IgD-negative memory B cell (primary cell): ENCODE results near the gene VPS52. TPM values are rescaled to one million over a fixed set of nuclear protein-coding genes. Genes with fewer than 3 reads are reported as not detected.

ENCODE experiments used
- H3K27ac Mint-ChIP-seq, 3 donors: one replicate each; pipeline ENCODE4 v1.8.0; 2020 to 2022; ENCODE audit warnings: mild to moderate bottlenecking in 3 of 3, mixed read lengths in 3 of 3, moderate library complexity in 1 of 3
- H3K27me3 Mint-ChIP-seq: one replicate; pipeline ENCODE4 v1.8.0; 2021; ENCODE audit warnings: mixed read lengths
- H3K36me3 Mint-ChIP-seq: one replicate; pipeline ENCODE4 v1.8.0; 2020; ENCODE audit warnings: mild to moderate bottlenecking, mixed read lengths
- H3K4me1 Mint-ChIP-seq, 3 donors: one replicate each; pipeline ENCODE4 v1.8.0; 2020 to 2022; ENCODE audit warnings: mixed read lengths in 3 of 3, mild to moderate bottlenecking in 1 of 3
- H3K4me3 Mint-ChIP-seq, 4 donors: one replicate each; pipeline ENCODE4 v1.8.0; 2020 to 2022; ENCODE audit warnings: mild to moderate bottlenecking in 4 of 4, mixed read lengths in 4 of 4, moderate library complexity in 3 of 4
- H3K9me3 Mint-ChIP-seq, 3 donors: one replicate each; pipeline ENCODE4 v1.8.0; 2020 to 2021; ENCODE audit warnings: mixed read lengths in 3 of 3, mild to moderate bottlenecking in 1 of 3
- polyA plus RNA-seq: library from polyadenylated mRNA; unstranded; fragments of 300-500 nt; fragmentation: Illumina TruSeq; gene quantifications from one replicate; pipeline ENCODE4 v1.2.3, GENCODE V29; 2021

The VPS52 gene
- polyA plus RNA-seq, 1 donor from 2014 or later: 18.4 TPM

DNA sequence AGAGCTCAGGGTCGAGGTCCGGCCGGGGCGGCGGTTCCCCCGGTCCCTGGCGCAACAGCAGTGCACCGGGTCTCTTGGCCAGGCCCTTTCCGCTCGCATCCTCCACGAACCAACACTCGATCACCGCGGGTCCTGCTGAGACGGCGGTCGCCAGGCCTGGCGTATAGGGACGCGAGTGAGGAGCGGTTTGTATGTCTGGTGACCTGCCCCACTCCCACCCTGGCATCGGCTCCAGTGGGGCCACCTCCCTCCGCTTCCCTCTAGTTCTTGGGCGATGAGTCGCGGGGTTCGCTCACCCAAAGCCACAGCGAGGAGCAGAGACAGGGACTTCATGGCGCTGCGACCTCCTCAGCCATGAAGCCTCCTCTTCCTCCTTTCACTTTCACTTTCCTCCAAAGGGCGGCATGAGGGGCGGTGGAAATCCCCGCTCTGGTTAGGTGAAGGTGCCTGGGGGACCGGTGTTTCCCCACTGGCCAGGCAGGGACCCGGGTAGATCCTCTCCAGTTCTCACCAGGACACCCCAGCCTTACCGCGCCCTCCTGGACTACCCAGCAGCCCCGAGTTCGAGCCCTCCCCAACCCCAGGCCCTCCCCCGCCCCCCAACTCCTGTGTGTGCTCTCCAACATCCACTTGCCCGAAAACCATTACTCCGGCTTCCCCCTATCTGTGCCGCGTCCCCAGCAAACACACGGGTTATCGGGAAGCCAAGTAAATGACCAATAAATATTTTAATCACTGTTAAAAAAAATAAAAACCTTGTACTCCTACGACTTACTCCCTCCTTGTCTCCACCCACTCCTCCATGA lies 42.2 kb upstream of the VPS52 start, which contains the start of gene TAPBP:
TSS of gene TAPBP (minus strand) at position 370 of the 806 bp plus-strand sequence. CDS start at position 333, 37 bp downstream.
- Mint-ChIP-seq H3K27ac (peak within 1 kb of the TSS; percentile 98 to 100 (median 99)), H3K27me3 (no peaks in the 10 kb centered on the region), H3K9me3 (no peaks in the 10 kb centered on the region), H3K4me1 (peaks cover 10 to 39% (median 33%) of the 10 kb centered on the region in 3 donors), H3K36me3 (peaks cover 5% of the 10 kb centered on the region), H3K4me3 (peak within 1 kb of the TSS; percentile 97 to 99 (median 98))

- H3K27me3 Mint-ChIP-seq: no peaks in the 10 kb centered on the region
- H3K36me3 Mint-ChIP-seq: peaks cover 6% of the 10 kb centered on the region
- H3K27ac Mint-ChIP-seq: peak overlapping the region; percentile 98 to 100 (median 99)
- peaks cover 17 to 43% (median 33%) of the 10 kb centered on the region in 3 donors for H3K4me1 Mint-ChIP-seq
- no peaks in the 10 kb centered on the region for H3K9me3 Mint-ChIP-seq
- H3K4me3 Mint-ChIP-seq: peak overlapping the region; percentile 97 to 99 (median 98)
Observed at GRCh38 chr6:33313105-33313708, 41.5 kb upstream of the VPS52 start.

DNA sequence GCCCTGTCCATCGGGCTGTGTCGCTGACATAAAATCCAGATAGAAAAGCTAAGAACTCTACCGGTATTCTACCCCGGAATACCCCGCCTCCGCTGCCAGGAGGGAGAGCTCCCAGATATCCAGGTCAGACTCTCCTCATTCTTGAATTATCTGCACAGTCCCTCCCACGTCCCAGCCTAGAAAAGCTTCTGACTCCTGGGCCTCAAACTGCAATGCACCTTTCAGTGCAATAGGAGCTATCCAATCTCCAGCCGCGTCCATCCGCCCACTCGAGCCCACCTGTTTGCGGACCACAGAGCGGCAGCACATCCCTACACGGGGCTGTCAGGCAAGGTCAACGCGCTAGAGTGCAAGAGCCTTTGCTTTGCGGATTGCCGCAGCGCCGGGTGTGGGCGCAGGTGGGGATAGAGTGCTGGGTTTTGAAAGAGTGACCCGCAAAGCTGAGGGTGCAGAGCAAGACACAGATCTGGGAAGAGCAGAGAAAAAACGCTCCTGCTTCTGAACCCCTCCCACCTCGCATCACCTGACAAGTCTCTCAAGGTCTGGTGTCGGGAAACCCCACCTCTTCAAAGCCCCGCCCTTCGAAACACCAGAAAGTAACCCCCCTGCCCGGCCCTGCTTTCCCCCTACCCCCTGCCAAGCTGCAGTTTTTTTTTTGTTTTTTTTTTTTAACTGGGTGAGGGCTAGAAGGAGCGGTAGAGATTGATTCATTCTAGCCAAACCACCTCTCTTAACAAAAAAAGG lies 40.9 kb upstream of the VPS52 start:
- no peaks in the 10 kb centered on the region for H3K9me3 Mint-ChIP-seq
- peak overlapping the region; percentile 98 to 100 (median 99) for H3K27ac Mint-ChIP-seq
- no peaks in the 10 kb centered on the region for H3K27me3 Mint-ChIP-seq
- H3K36me3 Mint-ChIP-seq: peaks cover 6% of the 10 kb centered on the region
- peak overlapping the region; percentile 97 to 99 (median 98) for H3K4me3 Mint-ChIP-seq
- peaks cover 12 to 41% (median 33%) of the 10 kb centered on the region in 3 donors for H3K4me1 Mint-ChIP-seq

DNA sequence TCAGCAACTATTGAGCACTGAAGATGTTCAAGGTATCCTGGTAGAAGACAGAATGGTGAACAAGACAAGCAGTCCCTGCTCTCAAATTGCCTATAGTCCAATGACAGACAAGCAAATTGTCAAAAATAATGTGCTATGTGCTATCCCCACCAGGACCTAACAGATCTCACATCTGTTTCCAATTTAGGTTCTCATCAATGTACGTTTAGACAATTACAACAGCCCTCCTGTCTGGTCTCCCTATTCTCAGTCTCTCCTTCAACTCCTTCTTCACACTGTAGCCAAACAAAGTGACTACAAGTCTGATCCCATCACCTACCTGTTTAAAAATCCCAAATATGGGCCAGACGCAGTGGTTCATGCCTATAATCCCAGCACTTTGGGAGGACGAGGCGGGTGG lies 34.7 kb upstream of the VPS52 start:
- Mint-ChIP-seq H3K36me3 (peaks cover 4% of the 10 kb centered on the region), H3K27ac (peak overlapping the region; percentile 2 to 90 (median 78)), H3K27me3 (no peaks in the 10 kb centered on the region), H3K9me3 (no peaks in the 10 kb centered on the region), H3K4me3 (peak overlapping the region in 1 of 4 donors; percentile 36), H3K4me1 (peaks cover 21 to 27% (median 23%) of the 10 kb centered on the region in 3 donors)

DNA sequence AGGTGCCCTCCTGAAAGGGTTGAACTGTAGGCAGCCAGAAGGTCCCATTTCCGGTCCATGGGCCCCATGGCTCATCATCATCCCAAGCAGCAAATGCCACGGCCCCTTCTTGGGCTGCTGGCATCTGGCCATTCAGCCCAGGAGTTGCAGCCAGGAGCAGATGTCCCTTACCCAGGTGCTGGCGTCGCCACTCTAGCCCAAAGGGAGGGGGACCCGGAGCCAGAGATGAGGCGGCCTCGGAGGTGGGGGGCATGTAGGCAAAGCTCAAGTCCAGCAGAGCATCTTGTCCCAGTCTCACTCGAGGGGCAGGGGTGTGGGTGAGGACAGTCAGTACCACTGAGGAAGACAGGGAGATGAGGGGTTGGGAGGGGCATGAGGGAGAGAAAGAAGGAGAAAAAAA lies 33.4 kb upstream of the VPS52 start:
- Mint-ChIP-seq H3K27me3 (no peaks in the 10 kb centered on the region), H3K36me3 (peaks cover 4% of the 10 kb centered on the region), H3K4me1 (peaks cover 23 to 28% (median 24%) of the 10 kb centered on the region in 3 donors), H3K9me3 (no peaks in the 10 kb centered on the region), H3K27ac (peak overlapping the region in 1 of 3 donors; percentile 21), H3K4me3 (peak overlapping the region in 1 of 4 donors; percentile 67)

GRCh38 chr6:33304216-33304615 lies 32.5 kb upstream of the VPS52 start:
- Mint-ChIP-seq H3K9me3 (no peaks in the 10 kb centered on the region), H3K27ac (no peak overlapping the region), H3K4me3 (peak overlapping the region in 2 of 4 donors; percentile 67 to 79), H3K36me3 (peaks cover 6% of the 10 kb centered on the region), H3K4me1 (peaks cover 30 to 36% (median 31%) of the 10 kb centered on the region in 3 donors), H3K27me3 (no peaks in the 10 kb centered on the region)

GRCh38 chr6:33301877-33302276 lies 30.2 kb upstream of the VPS52 start:
- Mint-ChIP-seq H3K36me3 (peaks cover 4% of the 10 kb centered on the region), H3K4me3 (peak overlapping the region in 1 of 4 donors; percentile 99), H3K9me3 (no peaks in the 10 kb centered on the region), H3K27ac (peak overlapping the region; percentile 67 to 99 (median 82)), H3K4me1 (peaks cover 23 to 31% (median 27%) of the 10 kb centered on the region in 3 donors), H3K27me3 (no peaks in the 10 kb centered on the region)

GRCh38 chr6:33299237-33299944 lies 27.7 kb upstream of the VPS52 start:
- Mint-ChIP-seq H3K36me3 (peaks cover 4% of the 10 kb centered on the region), H3K27me3 (no peaks in the 10 kb centered on the region), H3K4me3 (peak overlapping the region; percentile 92 to 99 (median 97)), H3K27ac (peak overlapping the region; percentile 98 to 99 (median 99)), H3K4me1 (peaks cover 15 to 28% (median 22%) of the 10 kb centered on the region in 3 donors), H3K9me3 (no peaks in the 10 kb centered on the region)

DNA sequence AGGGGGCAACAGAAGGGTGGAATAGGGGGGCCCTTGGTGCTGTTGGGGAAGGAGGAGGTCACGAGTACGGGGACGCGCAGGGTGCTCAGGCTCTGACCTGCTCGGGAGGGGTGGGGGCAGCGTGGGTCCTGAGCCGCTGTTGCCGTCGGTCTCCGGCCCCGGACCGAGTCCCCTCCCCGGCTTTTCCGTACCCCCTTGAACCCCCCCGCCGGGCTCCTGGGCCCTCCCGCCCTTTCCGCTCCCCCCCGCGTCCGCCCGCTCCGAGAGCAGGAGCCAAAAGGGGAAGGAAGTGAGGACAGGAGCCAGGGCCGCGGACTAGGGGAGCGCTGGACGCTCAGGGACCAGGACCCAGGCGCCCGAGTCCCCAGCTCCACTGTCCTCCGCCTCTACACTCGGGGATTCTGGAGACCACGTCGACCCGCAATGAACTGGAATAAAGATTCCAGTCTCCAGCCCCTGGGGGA lies 27.1 kb upstream of the VPS52 start, which contains the start of gene RGL2:
TSS of gene RGL2 (minus strand) at position 170 of the 464 bp plus-strand sequence. CDS start 332 bp downstream, outside the sequence.
- H3K27ac Mint-ChIP-seq: peak within 1 kb of the TSS; percentile 98 to 99 (median 99)
- peaks cover 4% of the 10 kb centered on the region for H3K36me3 Mint-ChIP-seq
- H3K27me3 Mint-ChIP-seq: no peaks in the 10 kb centered on the region
- peak within 1 kb of the TSS; percentile 92 to 99 (median 97) for H3K4me3 Mint-ChIP-seq
- H3K4me1 Mint-ChIP-seq: peaks cover 15 to 26% (median 22%) of the 10 kb centered on the region in 3 donors
- no peaks in the 10 kb centered on the region for H3K9me3 Mint-ChIP-seq

- Mint-ChIP-seq H3K36me3 (peaks cover 4% of the 10 kb centered on the region), H3K27ac (peak overlapping the region; percentile 98 to 99 (median 99)), H3K4me1 (peaks cover 15 to 22% (median 19%) of the 10 kb centered on the region in 3 donors), H3K4me3 (peak overlapping the region; percentile 92 to 99 (median 97)), H3K9me3 (no peaks in the 10 kb centered on the region), H3K27me3 (no peaks in the 10 kb centered on the region)
Observed at GRCh38 chr6:33297956-33298772, 26.5 kb upstream of the VPS52 start.

- Mint-ChIP-seq H3K36me3 (peaks cover 6% of the 10 kb centered on the region), H3K27ac (peak overlapping the region; percentile 89 to 99 (median 99)), H3K9me3 (no peaks in the 10 kb centered on the region), H3K4me1 (peaks cover 15 to 22% (median 19%) of the 10 kb centered on the region in 3 donors), H3K27me3 (no peaks in the 10 kb centered on the region), H3K4me3 (peak overlapping the region; percentile 75 to 99 (median 95))
Observed at GRCh38 chr6:33297406-33297955, 25.8 kb upstream of the VPS52 start.

- H3K9me3 Mint-ChIP-seq: no peaks in the 10 kb centered on the region
- peak overlapping the region; percentile 75 to 99 (median 95) for H3K4me3 Mint-ChIP-seq
- H3K27me3 Mint-ChIP-seq: no peaks in the 10 kb centered on the region
- peaks cover 15 to 22% (median 19%) of the 10 kb centered on the region in 3 donors for H3K4me1 Mint-ChIP-seq
- H3K27ac Mint-ChIP-seq: peak overlapping the region; percentile 89 to 99 (median 99)
- peaks cover 6% of the 10 kb centered on the region for H3K36me3 Mint-ChIP-seq
Observed at GRCh38 chr6:33296797-33297405, 25.2 kb upstream of the VPS52 start.
